ENCODE data around the gene DVL2.
"Not testable (repeated sequence)": the region's sequence is repeated elsewhere in the genome, so short reads cannot be mapped to it uniquely, and the experiment has no call there.

Gene DVL2

GRCh38 chr17:7191571-7192270, 42.6 kb downstream of the DVL2 start:
- no peak for DNase-seq

GRCh38 chr17:7191069-7191468, 43.2 kb downstream of the DVL2 start:
- DNase-seq, result no peak

- no peak for DNase-seq
Observed at GRCh38 chr17:7190276-7190917, 43.9 kb downstream of the DVL2 start.

- no peak for DNase-seq
Observed at GRCh38 chr17:7186241-7186640, 48.1 kb downstream of the DVL2 start.

- no peak for DNase-seq
Observed at GRCh38 chr17:7184647-7185046, 49.7 kb downstream of the DVL2 start.

GRCh38 chr17:7184091-7184488, 50.2 kb downstream of the DVL2 start:
- DNase-seq, result peak; percentile 27

- DNase-seq, result no peak
Observed at GRCh38 chr17:7183433-7184090, 50.8 kb downstream of the DVL2 start.

GRCh38 chr17:7182101-7182500, 52.2 kb downstream of the DVL2 start:
- not testable (repeated sequence) for DNase-seq

GRCh38 chr17:7179317-7180254, 54.7 kb downstream of the DVL2 start, which contains the start of gene ASGR1:
Gene ASGR1, minus strand, starts transcription at chr17:7179370. Its CDS starts 807 bp downstream, at chr17:7178563.
- no peak for DNase-seq

GRCh38 chr17:7178973-7179316, 55.4 kb downstream of the DVL2 start:
- DNase-seq, result no peak

GRCh38 chr17:7177954-7178477, 56.3 kb downstream of the DVL2 start:
- DNase-seq, result no peak

- DNase-seq, result peak; percentile 58
Observed at GRCh38 chr17:7177191-7177953, 56.9 kb downstream of the DVL2 start.

- no peak for DNase-seq
Observed at GRCh38 chr17:7176841-7177190, 57.5 kb downstream of the DVL2 start.

- DNase-seq, result no peak
Observed at GRCh38 chr17:7176107-7176840, 58.0 kb downstream of the DVL2 start.

All from GDM1 (cell line).